GM12891 (cell line): ENCODE data around the gene GPER1.
"Not testable (repeated sequence)": the region's sequence is repeated elsewhere in the genome, so short reads cannot be mapped to it uniquely, and the experiment has no call there.

ENCODE experiments used
- DNase-seq: peaks from one replicate; pipeline ENCODE4 v3.0.0; 2011; ENCODE audit warnings: low spot score; ENCODE audit not compliant: insufficient read length
- FAIRE-seq: peaks from 2 replicates; lab custom pipeline; 2011; peaks lifted over from hg19 to GRCh38; lab: Jason Lieb, UNC
- PAX5 ChIP-seq: IDR thresholded peaks from 2 replicates; pipeline ENCODE4 v1.6.1; 2011; ENCODE audit warnings: low read length, moderate library complexity, mild to moderate bottlenecking; ENCODE audit not compliant: insufficient read depth, severe bottlenecking
- POLR2A ChIP-seq: IDR thresholded peaks from 2 replicates; pipeline ENCODE4 v1.6.1; 2011; ENCODE audit warnings: low read depth, low read length, control low read depth
- POLR2AphosphoS5 ChIP-seq: IDR thresholded peaks from 2 replicates; pipeline ENCODE4 v1.6.1; 2011; ENCODE audit warnings: low read depth, low read length, control low read depth
- POU2F2 ChIP-seq: IDR thresholded peaks from 2 replicates; pipeline ENCODE4 v1.6.1; 2011; ENCODE audit warnings: low read depth, mild to moderate bottlenecking, control low read depth, low read length, moderate library complexity
- SPI1 ChIP-seq: IDR thresholded peaks from 2 replicates; pipeline ENCODE4 v1.6.1; 2011; ENCODE audit warnings: low read depth, low read length, control low read depth
- TAF1 ChIP-seq: IDR thresholded peaks from 2 replicates; pipeline ENCODE4 v1.6.1; 2011; ENCODE audit warnings: low read depth, low read length, control low read depth

GPER1 gene

GRCh38 chr7:1130021-1130990 lies 42.4 kb downstream of the GPER1 start:
- FAIRE-seq (no peak), DNase-seq (no peak)
- TF ChIP-seq POU2F2: no peak
- no peak for TF ChIP-seq PAX5
- TF ChIP-seq POLR2AphosphoS5: no peak
- no peak for TF ChIP-seq TAF1
- TF ChIP-seq POLR2A: no peak
- no peak for TF ChIP-seq SPI1

GRCh38 chr7:1131471-1132265 lies 43.8 kb downstream of the GPER1 start:
- DNase-seq (no peak), FAIRE-seq (no peak)
- TF ChIP-seq SPI1: no peak
- no peak for TF ChIP-seq POLR2AphosphoS5
- TF ChIP-seq POLR2A: no peak
- TF ChIP-seq PAX5: no peak
- no peak for TF ChIP-seq TAF1
- TF ChIP-seq POU2F2: no peak

GRCh38 chr7:1134951-1135350 lies 47.0 kb downstream of the GPER1 start:
- no peak for DNase-seq
- no peak for TF ChIP-seq PAX5
- TF ChIP-seq TAF1: no peak
- TF ChIP-seq SPI1: no peak
- no peak for TF ChIP-seq POU2F2
- no peak for TF ChIP-seq POLR2AphosphoS5
- TF ChIP-seq POLR2A: no peak
- no peak for FAIRE-seq

- no peak for DNase-seq
- FAIRE-seq: peak; percentile 20
- TF ChIP-seq SPI1 (no peak), POU2F2 (no peak), TAF1 (no peak), POLR2A (no peak), POLR2AphosphoS5 (no peak), PAX5 (no peak)
Observed at GRCh38 chr7:1136841-1137516, 49.1 kb downstream of the GPER1 start.

- no peak for FAIRE-seq
- no peak for DNase-seq
Observed at GRCh38 chr7:1137517-1138167, 49.7 kb downstream of the GPER1 start.

GRCh38 chr7:1140476-1141104 lies 52.7 kb downstream of the GPER1 start:
- TF ChIP-seq PAX5: no peak
- TF ChIP-seq POU2F2: no peak
- no peak for TF ChIP-seq POLR2A
- TF ChIP-seq POLR2AphosphoS5: no peak
- no peak for TF ChIP-seq TAF1
- no peak for TF ChIP-seq SPI1
- no peak for FAIRE-seq
- no peak for DNase-seq

More at GRCh38 chr7:1137517-1138167, 49.7 kb downstream of the GPER1 start:
- TF ChIP-seq POU2F2 (no peak), POLR2AphosphoS5 (0 out of 2 replicates have a peak, but pooled peaks have one; percentile 40), POLR2A (no peak), SPI1 (no peak), PAX5 (no peak)

- no peak for FAIRE-seq
- TF ChIP-seq POU2F2 (no peak), POLR2A (no peak), PAX5 (no peak), SPI1 (no peak), TAF1 (no peak), POLR2AphosphoS5 (no peak)
- no peak for DNase-seq
Observed at GRCh38 chr7:1141651-1142050, 53.7 kb downstream of the GPER1 start.

GRCh38 chr7:1142051-1142635 lies 54.2 kb downstream of the GPER1 start:
- no peak for DNase-seq
- TF ChIP-seq POU2F2 (no peak), SPI1 (no peak), PAX5 (no peak), TAF1 (no peak), POLR2AphosphoS5 (no peak), POLR2A (no peak)
- FAIRE-seq: no peak

GRCh38 chr7:1143031-1143430 lies 55.1 kb downstream of the GPER1 start:
- not testable (repeated sequence) for DNase-seq, FAIRE-seq
